Neural cell (in vitro differentiated cells): ENCODE measurements around the gene SECTM1. TPM values are rescaled to one million over a fixed set of nuclear protein-coding genes. Genes with fewer than 3 reads are reported as not detected.
A peak's percentile ranks its signal among the peaks of the same experiment; 100 is the strongest.

ENCODE experiments used
- H2AFZ ChIP-seq: fragments of 200-600, 300-800 bp; sonication (generic), shearing (Covaris generic); 2 replicates; pipeline ENCODE4 v1.6.0; 2014; ENCODE audit warnings: low read depth, mild to moderate bottlenecking, antibody characterized with exemption, low read length, moderate library complexity
- H3F3A ChIP-seq: fragments of 200-600 bp; shearing (Covaris generic); 2 replicates; pipeline ENCODE4 v1.6.1; 2016; ENCODE audit warnings: mild to moderate bottlenecking, moderate library complexity, mixed read lengths, antibody characterized with exemption, low read length; ENCODE audit not compliant: insufficient read depth, poor library complexity, severe bottlenecking
- H3K27ac ChIP-seq: fragments of 200-600, 300-800 bp; sonication (generic), shearing (Covaris generic); 2 replicates; pipeline ENCODE4 v1.5.1; 2014; ENCODE audit warnings: mild to moderate bottlenecking, low read length, moderate library complexity
- H3K27me3 ChIP-seq: fragments of 300-800, 200-600 bp; sonication (generic), shearing (Covaris generic); 2 replicates; pipeline ENCODE4 v1.6.0; 2014; ENCODE audit warnings: mild to moderate bottlenecking, low read depth, low read length, moderate library complexity; ENCODE audit not compliant: insufficient read depth
- H3K36me3 ChIP-seq: fragments of 300-800, 200-600 bp; sonication (generic), shearing (Covaris generic); 2 replicates; pipeline ENCODE4 v1.5.1; 2014; ENCODE audit warnings: mild to moderate bottlenecking, antibody characterized with exemption, low read length, moderate library complexity; ENCODE audit not compliant: insufficient read depth
- H3K4me2 ChIP-seq: fragments of 300-800, 200-600 bp; sonication (generic), shearing (Covaris generic); 2 replicates; pipeline ENCODE4 v1.6.0; 2014; ENCODE audit warnings: mild to moderate bottlenecking, low read length
- H3K4me3 ChIP-seq: fragments of 300-800, 200-600 bp; sonication (generic), shearing (Covaris generic); 2 replicates; pipeline ENCODE4 v1.5.1; 2014; ENCODE audit warnings: mild to moderate bottlenecking, low read length, moderate library complexity
- H3K79me2 ChIP-seq: fragments of 200-600 bp; shearing (Covaris generic); replicated peaks from 2 replicates; pipeline ENCODE4 v1.6.0; 2014; ENCODE audit warnings: mild to moderate bottlenecking, low read length, moderate library complexity; ENCODE audit not compliant: insufficient read depth
- H3K9ac ChIP-seq: fragments of 300-800, 200-600 bp; sonication (generic), shearing (Covaris generic); 2 replicates; pipeline ENCODE4 v1.6.1; 2016; ENCODE audit warnings: mild to moderate bottlenecking, low read length, mixed read lengths
- H3K9me2 ChIP-seq: fragments of 200-600 bp; shearing (Covaris generic); 2 replicates; pipeline ENCODE4 v1.6.1; 2016; ENCODE audit warnings: mild to moderate bottlenecking, low read length, mixed read lengths; ENCODE audit not compliant: insufficient read depth
- H3K9me3 ChIP-seq: fragments of 200-600, 300-800 bp; sonication (generic), shearing (Covaris generic); 2 replicates; pipeline ENCODE4 v1.6.1; 2016; ENCODE audit warnings: mild to moderate bottlenecking, mixed run types, low read length, moderate library complexity, mixed read lengths
- H4K20me1 ChIP-seq: fragments of 200-600 bp; shearing (Covaris generic); 2 replicates; pipeline ENCODE4 v1.6.1; 2016; ENCODE audit warnings: mild to moderate bottlenecking, mixed run types; ENCODE audit not compliant: insufficient read depth
- CTCF ChIP-seq: fragments of 450-650 bp; IDR thresholded peaks from 2 replicates; pipeline ENCODE4 v1.5.1; 2014; ENCODE audit warnings: antibody characterized with exemption, mild to moderate bottlenecking, moderate library complexity; ENCODE audit not compliant: poor library complexity, severe bottlenecking
- EP300 ChIP-seq: fragments of 450-650 bp; conservative IDR thresholded peaks from 2 replicates; pipeline ENCODE4 v1.6.1; 2014; ENCODE audit warnings: antibody characterized with exemption, mild to moderate bottlenecking, moderate library complexity; ENCODE audit not compliant: poor library complexity, severe bottlenecking
- EZH2 ChIP-seq: fragments of 200-600, 300-800 bp; shearing (Covaris generic), sonication (generic); IDR thresholded peaks from 2 replicates; pipeline ENCODE4 v1.6.1; 2014; ENCODE audit warnings: antibody characterized with exemption, low read length, borderline replicate concordance, mild to moderate bottlenecking; ENCODE audit not compliant: insufficient read depth, poor library complexity, severe bottlenecking
- MXI1 ChIP-seq: fragments of 450-650 bp; conservative IDR thresholded peaks from 2 replicates; pipeline ENCODE4 v1.6.1; 2014; ENCODE audit warnings: antibody characterized with exemption, mild to moderate bottlenecking; ENCODE audit not compliant: poor library complexity, severe bottlenecking
- POLR2AphosphoS5 ChIP-seq: IDR thresholded peaks from 2 replicates; pipeline ENCODE4 v1.6.1; 2012
- RAD21 ChIP-seq: fragments of 450-650 bp; conservative IDR thresholded peaks from 2 replicates; pipeline ENCODE4 v1.6.1; 2014; ENCODE audit warnings: antibody characterized with exemption, mild to moderate bottlenecking, moderate library complexity
- REST ChIP-seq: IDR thresholded peaks from 2 replicates; pipeline ENCODE4 v1.6.1; 2012; ENCODE audit warnings: borderline replicate concordance
- SMC3 ChIP-seq: fragments of 450-650 bp; conservative IDR thresholded peaks from 2 replicates; pipeline ENCODE4 v1.6.1; 2014; ENCODE audit warnings: antibody characterized with exemption, mild to moderate bottlenecking, moderate library complexity; ENCODE audit not compliant: poor library complexity
- TAF1 ChIP-seq: IDR thresholded peaks from 2 replicates; pipeline ENCODE4 v1.6.1; 2012; ENCODE audit warnings: low read depth
- polyA plus RNA-seq: library from polyadenylated mRNA; depleted of rRNA; stranded (reverse); fragments of >200 nt; gene quantifications from 2 replicates; pipeline ENCODE4 v1.2.3, GENCODE V29; 2014

The SECTM1 gene
- polyA plus RNA-seq, 1 donor from 2014 or later, result not detected

GRCh38 chr17:82315703-82316358 lies 17.7 kb downstream of the SECTM1 start:
- Histone ChIP-seq H2AFZ (no peak overlapping the region), H3K79me2 (no peaks in the 10 kb centered on the region), H3K4me2 (no peak overlapping the region), H4K20me1 (no peaks in the 10 kb centered on the region), H3F3A (no peaks in the 10 kb centered on the region), H3K9ac (peak overlapping the region; percentile 12), H3K9me3 (no peaks in the 10 kb centered on the region), H3K9me2 (no peaks in the 10 kb centered on the region), H3K4me3 (no peak overlapping the region), H3K36me3 (no peaks in the 10 kb centered on the region), H3K27ac (no peak overlapping the region), H3K27me3 (no peaks in the 10 kb centered on the region)
- TF ChIP-seq CTCF (no peak), RAD21 (no peak), EP300 (no peak), POLR2AphosphoS5 (no peak), EZH2 (no peak), TAF1 (no peak), MXI1 (no peak), REST (no peak), SMC3 (no peak)

DNA sequence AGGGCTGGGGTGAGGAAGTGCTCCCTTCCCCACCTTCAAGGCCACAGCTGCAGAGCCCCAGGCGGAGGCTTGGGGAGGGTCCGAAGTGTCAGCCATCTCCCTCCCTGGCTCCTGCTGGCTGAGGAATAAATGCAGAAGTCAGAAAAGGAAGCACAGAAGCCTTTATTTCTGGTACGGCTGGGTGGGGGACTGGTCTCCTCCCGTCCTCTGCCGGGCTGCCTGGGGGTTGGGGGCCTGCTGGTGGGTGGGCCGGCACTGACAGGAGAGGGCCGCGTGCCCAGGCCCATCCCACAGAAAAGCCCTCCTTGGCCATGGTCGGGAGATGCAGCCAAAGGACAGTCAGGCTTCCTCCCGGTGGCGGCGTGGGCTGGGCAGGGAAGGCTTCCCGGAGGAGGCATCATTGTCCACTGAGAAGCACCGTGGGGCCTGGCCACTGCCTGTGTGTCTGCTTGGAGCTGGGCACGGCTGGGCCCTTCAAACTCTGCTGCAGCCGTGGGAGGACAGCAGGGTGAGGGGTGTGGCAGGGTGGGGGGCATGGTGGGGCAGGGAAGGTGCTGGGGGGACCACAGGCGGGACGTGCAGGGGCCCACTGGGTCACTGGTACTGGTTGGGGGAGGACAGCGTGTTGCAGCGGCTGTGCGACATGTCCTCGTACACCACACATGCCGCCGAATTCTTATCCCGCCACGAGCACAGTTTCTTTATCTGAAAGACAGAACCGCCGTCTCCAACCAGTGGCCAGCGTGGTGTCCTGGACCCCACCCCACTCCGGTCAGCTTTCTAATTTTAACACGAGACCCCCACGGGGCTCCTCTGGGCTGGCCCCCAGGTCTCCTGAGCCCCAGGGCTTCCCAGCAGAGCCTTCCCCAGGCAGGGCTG lies 18.6 kb downstream of the SECTM1 start:
- Histone ChIP-seq H3K9me2 (no peaks in the 10 kb centered on the region), H3K79me2 (no peaks in the 10 kb centered on the region), H3K9me3 (no peaks in the 10 kb centered on the region), H3F3A (no peaks in the 10 kb centered on the region), H3K27me3 (no peaks in the 10 kb centered on the region), H3K27ac (no peak overlapping the region), H4K20me1 (no peaks in the 10 kb centered on the region), H3K9ac (peak overlapping the region; percentile 12), H3K4me3 (no peak overlapping the region), H2AFZ (no peak overlapping the region), H3K4me2 (no peak overlapping the region), H3K36me3 (no peaks in the 10 kb centered on the region)
- TF ChIP-seq TAF1 (no peak), SMC3 (no peak), REST (no peak), EP300 (no peak), RAD21 (no peak), MXI1 (no peak), POLR2AphosphoS5 (no peak), EZH2 (no peak), CTCF (no peak)
